ENCODE data around the gene RALB.

Gene RALB

GRCh38 chr2:120314690-120315366, 62.2 kb downstream of the RALB start:
- DNase-seq (ENCODE audit: extremely low read depth, low read depth): no peak
- TF ChIP-seq, protein P1, sequence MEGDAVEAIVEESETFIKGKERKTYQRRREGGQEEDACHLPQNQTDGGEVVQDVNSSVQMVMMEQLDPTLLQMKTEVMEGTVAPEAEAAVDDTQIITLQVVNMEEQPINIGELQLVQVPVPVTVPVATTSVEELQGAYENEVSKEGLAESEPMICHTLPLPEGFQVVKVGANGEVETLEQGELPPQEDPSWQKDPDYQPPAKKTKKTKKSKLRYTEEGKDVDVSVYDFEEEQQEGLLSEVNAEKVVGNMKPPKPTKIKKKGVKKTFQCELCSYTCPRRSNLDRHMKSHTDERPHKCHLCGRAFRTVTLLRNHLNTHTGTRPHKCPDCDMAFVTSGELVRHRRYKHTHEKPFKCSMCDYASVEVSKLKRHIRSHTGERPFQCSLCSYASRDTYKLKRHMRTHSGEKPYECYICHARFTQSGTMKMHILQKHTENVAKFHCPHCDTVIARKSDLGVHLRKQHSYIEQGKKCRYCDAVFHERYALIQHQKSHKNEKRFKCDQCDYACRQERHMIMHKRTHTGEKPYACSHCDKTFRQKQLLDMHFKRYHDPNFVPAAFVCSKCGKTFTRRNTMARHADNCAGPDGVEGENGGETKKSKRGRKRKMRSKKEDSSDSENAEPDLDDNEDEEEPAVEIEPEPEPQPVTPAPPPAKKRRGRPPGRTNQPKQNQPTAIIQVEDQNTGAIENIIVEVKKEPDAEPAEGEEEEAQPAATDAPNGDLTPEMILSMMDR (IDR thresholded peaks at IDR 0.05; ENCODE audit: low read depth, low read length): no peak

DNA sequence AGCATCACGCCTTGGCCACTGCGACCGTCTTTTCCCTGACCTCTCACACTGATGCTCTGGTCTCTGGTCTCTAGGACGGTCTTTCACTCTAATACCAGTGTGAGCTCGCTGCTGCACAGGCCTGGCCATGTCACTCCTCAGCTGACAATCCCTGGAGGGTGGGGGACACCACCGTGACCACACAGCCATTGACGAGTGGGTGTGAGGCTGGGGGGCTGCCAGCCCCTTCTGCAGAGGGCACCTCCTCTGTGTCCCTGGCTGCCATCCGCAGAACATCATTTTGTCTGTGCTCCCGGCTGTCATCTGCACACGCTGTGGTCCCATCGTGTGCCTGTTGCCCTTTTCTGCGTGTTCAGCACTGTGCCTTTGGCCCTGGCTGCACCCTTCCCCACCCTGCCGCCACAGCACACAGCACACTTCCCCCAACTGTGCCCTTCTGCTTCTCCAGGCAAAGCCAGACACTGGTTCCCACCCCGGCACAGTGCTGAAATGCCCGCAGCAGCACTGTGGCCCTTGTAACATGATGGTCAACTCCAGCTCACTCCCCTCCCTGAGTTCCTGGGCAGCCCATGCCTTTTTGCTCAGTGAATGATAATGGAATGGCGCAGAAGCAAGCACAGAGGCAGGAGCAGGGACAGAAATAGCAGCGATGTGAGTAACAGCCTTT, 62.8 kb downstream of the RALB start:
- no peak for DNase-seq (ENCODE audit: extremely low read depth, low read depth)
- TF ChIP-seq, protein P1 (IDR thresholded peaks at IDR 0.05; ENCODE audit: low read depth, low read length): no peak

GRCh38 chr2:120316071-120316470, 63.4 kb downstream of the RALB start:
- TF ChIP-seq, protein P1 (IDR thresholded peaks at IDR 0.05; ENCODE audit: low read depth, low read length): no peak
- no peak for DNase-seq (ENCODE audit: extremely low read depth, low read depth)

DNA sequence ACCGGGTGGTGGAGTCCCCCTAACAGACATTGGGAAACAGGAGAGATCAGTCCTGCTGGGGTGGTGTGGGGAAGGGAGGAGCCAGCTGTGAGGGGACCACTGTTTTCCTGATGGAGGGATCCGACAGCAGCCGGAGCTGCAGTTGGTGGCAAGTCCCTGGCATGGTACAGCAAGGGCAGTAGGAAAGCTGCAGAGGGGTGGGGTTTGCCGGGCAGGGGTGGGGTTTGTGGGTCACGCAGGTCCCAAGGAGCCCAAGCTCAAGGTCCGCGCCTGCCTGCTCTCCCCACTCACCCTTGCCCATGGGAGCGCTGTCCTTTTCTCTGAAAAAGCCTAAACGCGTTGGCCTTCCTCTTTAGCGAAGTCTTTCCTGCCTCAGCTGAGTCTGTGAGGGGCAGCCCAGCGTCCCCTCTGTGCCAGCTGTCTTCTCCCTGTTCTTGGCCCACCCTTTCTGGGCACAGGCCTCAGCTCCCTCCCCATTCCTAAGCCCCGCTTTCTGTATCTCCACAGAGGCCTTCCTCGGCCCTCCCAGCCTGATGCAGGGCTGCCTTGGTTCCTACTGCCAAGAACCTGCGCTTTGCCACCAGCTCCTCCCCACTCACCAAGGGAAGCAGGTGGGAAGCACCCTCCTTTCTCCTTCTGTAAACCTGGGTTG, 64.0 kb downstream of the RALB start:
- TF ChIP-seq, protein P1 (IDR thresholded peaks at IDR 0.05; ENCODE audit: low read depth, low read length): no peak
- no peak for DNase-seq (ENCODE audit: extremely low read depth, low read depth)

GRCh38 chr2:120317180-120317533, 64.5 kb downstream of the RALB start:
- DNase-seq (ENCODE audit: extremely low read depth, low read depth): no peak
- TF ChIP-seq, protein P1 (IDR thresholded peaks at IDR 0.05; ENCODE audit: low read depth, low read length): no peak

GRCh38 chr2:120317916-120318315, 65.3 kb downstream of the RALB start:
- DNase-seq (ENCODE audit: extremely low read depth, low read depth): no peak
- TF ChIP-seq, protein P1 (IDR thresholded peaks at IDR 0.05; ENCODE audit: low read depth, low read length): no peak

DNA sequence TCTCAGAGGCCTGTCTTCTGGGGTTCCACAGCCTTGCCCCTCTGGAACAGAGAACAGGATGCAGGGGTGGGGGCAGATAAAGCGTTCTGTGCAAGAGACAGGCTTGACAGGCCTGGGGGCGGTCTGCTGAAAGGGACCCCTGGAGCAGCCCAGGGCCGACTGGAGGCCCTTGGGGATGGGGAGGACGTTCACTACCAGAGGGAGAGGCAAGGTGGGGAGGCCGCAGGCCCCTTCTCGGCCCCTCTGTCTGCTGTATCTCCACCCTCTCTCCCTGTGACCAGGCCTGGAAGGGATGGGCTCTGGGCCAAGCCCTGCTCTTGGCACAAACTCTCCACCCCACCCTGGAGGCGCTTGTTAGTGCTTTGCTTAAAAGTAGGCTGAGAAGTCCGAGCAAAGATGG, 66.0 kb downstream of the RALB start:
- no peak for DNase-seq (ENCODE audit: extremely low read depth, low read depth)
- TF ChIP-seq, protein P1 (IDR thresholded peaks at IDR 0.05; ENCODE audit: low read depth, low read length): no peak
